PC-9 (cell line): ENCODE measurements around the gene JUNB. TPM values are rescaled to one million over a fixed set of nuclear protein-coding genes. Genes with fewer than 3 reads are reported as not detected.

Experiments
- BruUV-seq: library from RNA; stranded (reverse); fragments of 400-500 nt; replicated peaks from 2 replicates; lab custom pipeline; 2021; lab: Mats Ljungman, UMichigan
- CTCF ChIA-PET: fragments of 300-600 bp; sonication (Branson Sonifier 250); formaldehyde crosslinking; loops from one replicate; lab custom pipeline; 2022; ENCODE audit warnings: antibody characterized with exemption; lab: Charles Lee
- POLR2A ChIA-PET: fragments of 300-600 bp; sonication (Branson Sonifier 250); formaldehyde crosslinking; loops from one replicate; lab custom pipeline; 2022; ENCODE audit warnings: antibody characterized with exemption; ENCODE audit not compliant: unreplicated experiment; lab: Charles Lee
- DNase-seq, 2 experiments: peaks; one replicate each; pipeline versions ENCODE4 v3.0.0 to v3.0.0-alpha.2; 2015 to 2022; ENCODE audit warnings: mixed read lengths in 1 of 2
- H2AFZ ChIP-seq: fragments of 200-600 bp; sonication (generic); 2 replicates; pipeline ENCODE4 v1.8.1; 2017; ENCODE audit warnings: antibody characterized with exemption
- H3F3A ChIP-seq: fragments of 200-600 bp; sonication (generic); 2 replicates; pipeline ENCODE4 v1.8.1; 2017; ENCODE audit warnings: antibody characterized with exemption, mild to moderate bottlenecking, low read depth; ENCODE audit not compliant: insufficient read depth
- H3K27ac ChIP-seq: fragments of 200-600 bp; sonication (generic); 2 replicates; pipeline ENCODE4 v1.6.1; 2016; ENCODE audit warnings: mixed run types
- H3K27me3 ChIP-seq: fragments of 200-600 bp; sonication (generic); 2 replicates; pipeline ENCODE4 v1.6.1; 2016; ENCODE audit warnings: low read depth, mixed run types; ENCODE audit not compliant: insufficient read depth
- H3K36me3 ChIP-seq: fragments of 200-600 bp; sonication (generic); 2 replicates; pipeline ENCODE4 v1.6.1; 2016; ENCODE audit warnings: low read depth, mixed run types
- H3K4me1 ChIP-seq: fragments of 200-600 bp; sonication (generic); replicated peaks from 2 replicates; pipeline ENCODE4 v1.6.1; 2016; ENCODE audit warnings: mixed run types; ENCODE audit not compliant: insufficient read depth
- H3K4me2 ChIP-seq: fragments of 200-600 bp; sonication (generic); 2 replicates; pipeline ENCODE4 v1.6.1; 2017; ENCODE audit warnings: mixed run types
- H3K4me3 ChIP-seq: fragments of 200-600 bp; sonication (generic); 2 replicates; pipeline ENCODE4 v1.6.1; 2016; ENCODE audit warnings: mixed run types
- H3K79me2 ChIP-seq: fragments of 200-600 bp; sonication (generic); 2 replicates; pipeline ENCODE4 v1.6.1; 2017; ENCODE audit warnings: low read depth, mixed run types
- H3K9me2 ChIP-seq: fragments of 200-600 bp; sonication (generic); 2 replicates; pipeline ENCODE4 v1.8.1; 2017; ENCODE audit warnings: mild to moderate bottlenecking; ENCODE audit not compliant: insufficient read depth
- H3K9me3 ChIP-seq: fragments of 200-600 bp; sonication (generic); 2 replicates; pipeline ENCODE4 v1.8.1; 2016; ENCODE audit warnings: low read depth; ENCODE audit not compliant: insufficient read depth
- H4K20me1 ChIP-seq: fragments of 200-600 bp; sonication (generic); 2 replicates; pipeline ENCODE4 v1.8.1; 2017; ENCODE audit not compliant: insufficient read depth
- CTCF ChIP-seq: fragments of 200-600 bp; sonication (generic); conservative IDR thresholded peaks from 2 replicates; pipeline ENCODE4 v1.6.1; 2017; ENCODE audit warnings: mixed run types, antibody characterized with exemption, mild to moderate bottlenecking, moderate library complexity
- EZH2 ChIP-seq: fragments of 200-600 bp; sonication (generic); IDR thresholded peaks from 2 replicates; pipeline ENCODE4 v1.8.0; 2017; ENCODE audit warnings: antibody characterized with exemption, low read depth
- intact Hi-C: fragments of 100-400 bp; cut with micrococcal nuclease; formaldehyde crosslinking; loops from one replicate; pipeline ENCODE4 v1.10.0; 2022; ENCODE audit not compliant: unreplicated experiment
- total RNA-seq: library from RNA; stranded (reverse); gene quantifications from 2 replicates; pipeline ENCODE4 v1.2.3, GENCODE V29; 2021

Gene JUNB
- total RNA-seq, 1 experiment from 2014 or later: 70.7 TPM

GRCh38 chr19:12789904-12790619 lies 1.2 kb upstream of the JUNB start:
- H3K36me3 ChIP-seq: no peaks in the 10 kb centered on the region; the same call in 1 of the 2 replicates
- peak overlapping the region; percentile 91 for H3K4me2 ChIP-seq
- intact Hi-C loops: loop anchor here (5.0 to 10.0 kb wide), 2 partner anchors 372 to 1055 kb away; no protein-coding TSS in a partner anchor
- H2AFZ ChIP-seq: no peak overlapping the region
- BruUV-seq: no TSS peak
- H3K4me3 ChIP-seq: peak overlapping the region; percentile 73; the same call in 1 of the 2 replicates
- TF ChIP-seq CTCF (no peak), EZH2 (no peak)
- POLR2A ChIA-PET: interaction anchor here (0.7 to 3.8 kb wide), 3 partner anchors 11 to 328 kb away, joined by 3 to 59 read pairs (median 18); no protein-coding TSS in a partner anchor
- H4K20me1 ChIP-seq: peaks cover 18% of the 10 kb centered on the region
- CTCF ChIA-PET: no interaction called here
- DNase-seq: peak; percentile 92 to 98
- H3F3A ChIP-seq: peaks cover 79% of the 10 kb centered on the region
- peaks cover 55% of the 10 kb centered on the region for H3K79me2 ChIP-seq
- no peaks in the 10 kb centered on the region for H3K9me2 ChIP-seq
- H3K27ac ChIP-seq: peak overlapping the region; percentile 86
- peaks cover 61% of the 10 kb centered on the region for H3K4me1 ChIP-seq
- H3K9me3 ChIP-seq: no peaks in the 10 kb centered on the region
- H3K27me3 ChIP-seq: no peaks in the 10 kb centered on the region

GRCh38 chr19:12790628-12791344 lies 500 bp upstream of the JUNB start:
- peak overlapping the region; percentile 73; the same call in 1 of the 2 replicates for H3K4me3 ChIP-seq
- H3K4me1 ChIP-seq: peaks cover 60% of the 10 kb centered on the region
- no TSS peak for BruUV-seq
- no peaks in the 10 kb centered on the region for H3K27me3 ChIP-seq
- H4K20me1 ChIP-seq: peaks cover 18% of the 10 kb centered on the region
- no peaks in the 10 kb centered on the region for H3K9me3 ChIP-seq
- no peak overlapping the region for H2AFZ ChIP-seq
- peak in 1 of 2 experiments; percentile 34 for DNase-seq
- TF ChIP-seq EZH2 (no peak), CTCF (no peak)
- H3K79me2 ChIP-seq: peaks cover 52% of the 10 kb centered on the region
- peak overlapping the region; percentile 86 for H3K27ac ChIP-seq
- ChIA-PET CTCF (interaction anchor here (0.6 to 0.9 kb wide), 2 partner anchors 8 to 103 kb away, joined by 3 to 10 read pairs; no protein-coding TSS in a partner anchor), POLR2A (interaction anchor here (0.8 to 3.8 kb wide), 4 partner anchors 8 to 1355 kb away, joined by 3 to 59 read pairs (median 12); partner anchors contain the start of gene PRKCSH)
- H3F3A ChIP-seq: peaks cover 76% of the 10 kb centered on the region
- H3K9me2 ChIP-seq: no peaks in the 10 kb centered on the region
- no peaks in the 10 kb centered on the region; the same call in 1 of the 2 replicates for H3K36me3 ChIP-seq
- intact Hi-C loops: no loop called here
- H3K4me2 ChIP-seq: peak overlapping the region; percentile 91
